GM18499 (cell line): ENCODE data around the gene MT1B.

Source experiments
- ATAC-seq: cut with Tn5 transposase; IDR thresholded peaks from one replicate; pipeline ENCODE4 v1.9.1; 2021; ENCODE audit warnings: moderate number of reproducible peaks; ENCODE audit not compliant: insufficient read depth, unreplicated experiment

MT1B gene

GRCh38 chr16:56651586-56651985 lies at the start of gene MT1B:
MT1B (plus strand) TSS chr16:56651886; CDS start chr16:56651954, 68 bp downstream.
- no peak for ATAC-seq

GRCh38 chr16:56603589-56603988 lies 48.1 kb upstream of the MT1B start:
- no peak for ATAC-seq

- ATAC-seq = no peak
These were observed 46.7 kb upstream of the MT1B start for GRCh38 chr16:56604966-56605365.

GRCh38 chr16:56605475-56605874 lies 46.2 kb upstream of the MT1B start:
- no peak for ATAC-seq

- ATAC-seq = no peak
These were observed 45.6 kb upstream of the MT1B start for GRCh38 chr16:56606071-56606475.

GRCh38 chr16:56606476-56607108 lies 45.1 kb upstream of the MT1B start:
- ATAC-seq = no peak

- ATAC-seq = no peak
These were observed 44.5 kb upstream of the MT1B start for GRCh38 chr16:56607109-56607618.

GRCh38 chr16:56607675-56608042 lies 44.0 kb upstream of the MT1B start:
- ATAC-seq = no peak

GRCh38 chr16:56608043-56608875 lies 43.4 kb upstream of the MT1B start, which contains the start of gene MT2A:
MT2A (plus strand) TSS chr16:56608584; CDS start chr16:56608656, 72 bp downstream.
- ATAC-seq = peak; percentile 45

GRCh38 chr16:56608876-56609462 lies 42.7 kb upstream of the MT1B start:
- no peak for ATAC-seq

GRCh38 chr16:56609463-56609921 lies 42.2 kb upstream of the MT1B start:
- peak; percentile 44 for ATAC-seq

- no peak for ATAC-seq
These were observed 41.6 kb upstream of the MT1B start for GRCh38 chr16:56610017-56610608.

GRCh38 chr16:56610609-56611111 lies 41.0 kb upstream of the MT1B start:
- no peak for ATAC-seq

- ATAC-seq = no peak
These were observed 40.3 kb upstream of the MT1B start for GRCh38 chr16:56611281-56611833.

GRCh38 chr16:56613706-56614105 lies 38.0 kb upstream of the MT1B start:
- no peak for ATAC-seq

GRCh38 chr16:56614549-56614991 lies 37.1 kb upstream of the MT1B start:
- ATAC-seq = no peak

GRCh38 chr16:56615353-56615752 lies 36.3 kb upstream of the MT1B start:
- ATAC-seq = no peak

GRCh38 chr16:56616608-56617211 lies 35.0 kb upstream of the MT1B start:
- ATAC-seq = no peak

- ATAC-seq = no peak
These were observed 34.2 kb upstream of the MT1B start for GRCh38 chr16:56617212-56618085.
